GM18508 (cell line): ENCODE measurements around the gene PML.
"Not testable (repeated sequence)": the region's sequence is repeated elsewhere in the genome, so short reads cannot be mapped to it uniquely, and the experiment has no call there.

Experiments used
- ATAC-seq: cut with Tn5 transposase; IDR thresholded peaks from one replicate; pipeline ENCODE4 v1.9.1; 2021; ENCODE audit warnings: moderate number of reproducible peaks; ENCODE audit not compliant: insufficient read depth, unreplicated experiment

The PML gene

DNA sequence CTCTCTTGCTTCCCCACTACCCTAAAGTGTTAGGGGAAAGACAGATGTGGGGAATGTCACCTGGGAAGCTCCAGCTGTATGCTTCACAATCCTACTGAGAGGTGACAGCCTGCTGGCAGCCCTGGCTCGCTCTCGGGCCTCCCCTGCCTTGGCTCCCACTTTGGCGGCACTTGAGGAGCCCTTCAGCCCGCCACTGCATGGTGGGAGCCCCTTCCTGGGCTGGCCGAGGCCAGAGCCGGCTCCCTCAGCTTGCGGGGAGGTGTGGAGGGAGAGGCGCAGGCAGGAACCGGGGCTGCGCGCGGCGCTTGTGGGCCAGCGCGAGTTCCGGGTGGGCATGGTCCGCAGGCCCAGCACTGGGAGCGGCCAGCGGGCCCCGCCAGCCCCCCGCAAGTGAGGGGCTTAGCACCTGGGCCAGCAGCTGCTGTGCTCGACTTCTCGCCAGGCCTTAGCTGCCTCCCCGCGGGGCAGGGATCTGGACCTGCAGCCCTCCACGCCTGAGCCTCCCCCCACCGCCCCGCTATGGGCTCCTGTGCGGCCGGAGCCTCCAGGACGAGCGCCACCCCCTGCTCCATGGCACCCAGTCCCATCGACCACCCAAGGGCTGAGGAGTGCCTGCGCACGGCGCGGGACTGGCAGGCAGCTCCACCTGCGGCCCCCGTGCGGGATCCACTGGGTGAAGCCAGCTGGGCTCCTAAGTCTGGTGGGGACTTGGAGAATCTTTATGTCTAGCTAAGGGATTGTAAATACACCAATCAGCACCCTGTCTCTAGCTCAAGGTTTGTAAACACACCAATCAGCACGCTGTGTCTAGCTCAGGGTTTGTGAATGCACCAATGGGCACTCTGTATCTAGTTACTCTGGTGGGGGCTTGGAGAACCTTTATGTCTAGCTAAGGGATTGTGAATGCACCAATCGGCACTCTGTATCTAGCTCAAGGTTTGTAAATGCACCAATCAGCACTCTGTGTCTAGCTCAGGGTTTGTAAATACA, 58.0 kb downstream of the PML start:
- not testable (repeated sequence) for ATAC-seq

GRCh38 chr15:74053517-74053916, 59.0 kb downstream of the PML start:
- no peak for ATAC-seq

DNA sequence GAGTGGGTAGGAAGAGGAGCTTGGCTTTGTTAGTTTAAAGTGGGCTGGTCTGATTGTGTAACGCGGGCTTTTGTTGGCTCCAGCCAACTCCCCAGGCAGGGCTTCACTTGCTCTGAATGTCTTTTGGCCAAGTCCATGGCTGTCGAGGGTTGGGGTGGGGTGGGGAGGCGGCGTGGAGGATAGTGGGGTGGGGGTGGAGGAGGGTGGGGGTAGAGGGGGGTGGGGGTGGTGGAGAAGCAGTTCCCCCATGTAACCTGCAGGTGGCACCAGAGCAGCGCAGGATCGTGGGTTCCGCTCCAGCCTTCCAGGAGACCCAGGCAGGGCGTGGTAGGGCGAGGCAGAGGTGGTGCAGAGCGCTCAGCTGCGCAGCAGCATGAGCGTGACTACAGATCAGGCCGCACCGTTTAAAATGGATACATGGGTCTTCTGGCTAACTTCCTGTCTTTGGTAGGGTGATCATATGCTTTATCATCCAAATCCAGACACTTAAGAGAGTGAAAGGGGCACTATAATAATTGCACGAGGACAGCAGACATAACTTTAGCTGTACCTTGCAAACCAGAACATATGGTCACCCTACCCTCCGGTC, 59.5 kb downstream of the PML start:
- no peak for ATAC-seq

DNA sequence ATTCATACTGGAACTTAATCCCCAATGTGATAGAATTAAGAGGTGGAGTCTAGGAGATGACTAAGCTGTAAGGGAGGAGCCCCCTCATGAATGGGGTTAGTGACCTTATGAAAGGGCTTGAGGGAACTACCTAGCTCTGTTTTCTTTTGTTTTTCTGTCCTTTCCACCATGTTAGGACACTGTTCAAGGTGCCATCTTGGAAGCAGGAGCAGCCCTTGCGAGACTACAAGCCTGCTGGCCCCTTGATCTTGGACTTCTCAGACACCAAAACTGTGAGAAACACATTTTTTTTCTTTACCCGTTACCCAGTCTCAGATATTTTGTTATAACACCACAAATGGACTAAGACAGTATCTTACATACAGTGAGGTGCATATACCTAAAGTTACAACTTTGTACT, 61.3 kb downstream of the PML start:
- no peak for ATAC-seq

DNA sequence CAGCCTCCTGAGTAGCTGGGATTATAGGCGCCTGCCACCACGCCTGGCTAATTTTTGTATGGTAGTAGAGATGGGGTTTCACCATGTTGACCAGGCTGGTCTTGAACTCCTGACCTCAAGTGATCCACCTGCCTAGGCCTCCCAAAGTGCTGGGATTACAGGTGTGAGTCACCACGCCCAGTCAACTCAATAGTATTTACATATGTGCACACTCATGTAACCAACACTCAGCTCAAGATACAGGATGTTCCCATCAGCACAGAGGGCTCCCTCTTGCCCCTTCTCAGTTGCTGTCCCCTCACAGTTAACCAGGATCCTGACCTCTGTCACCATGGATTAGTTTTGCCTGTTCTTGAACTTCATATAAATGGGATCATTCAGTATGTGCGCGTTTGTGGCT, 61.8 kb downstream of the PML start:
- not testable (repeated sequence) for ATAC-seq

DNA sequence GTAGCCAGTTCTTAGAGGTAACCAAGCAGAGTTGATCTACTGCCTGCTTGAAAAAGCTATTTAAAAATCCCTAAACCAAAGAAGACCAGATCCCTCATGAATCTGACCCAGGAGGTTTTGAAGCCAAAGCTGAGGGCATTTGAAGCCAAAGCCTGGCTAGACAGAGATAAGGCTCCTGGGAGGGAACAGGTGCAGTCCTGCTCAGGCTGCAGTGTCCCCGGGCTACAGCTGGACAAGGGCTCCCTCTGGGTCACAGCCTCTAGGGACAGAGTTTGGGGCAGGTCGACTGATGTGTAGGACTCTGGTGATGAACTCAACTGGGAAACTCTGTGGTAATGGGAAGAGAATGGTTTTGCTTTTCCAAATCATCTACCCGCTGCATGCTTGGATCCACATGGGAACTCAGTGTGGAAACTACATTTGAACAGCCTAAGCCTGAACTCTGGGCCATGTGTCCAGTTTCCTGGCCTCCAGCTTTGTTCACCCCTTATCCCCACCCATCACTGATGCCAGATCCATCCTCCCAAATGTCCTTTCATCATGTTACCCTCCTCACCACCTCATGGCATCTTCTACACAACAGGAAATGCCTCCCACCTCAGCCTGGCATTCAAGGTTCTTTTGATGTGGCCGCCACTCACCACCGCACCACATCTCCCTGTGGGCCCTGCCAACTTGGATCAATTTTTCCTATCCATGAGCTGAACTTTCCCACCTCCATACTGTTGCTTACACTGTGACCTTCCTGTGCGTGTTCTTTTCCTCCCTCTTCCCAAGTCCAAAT, 64.7 kb downstream of the PML start:
- not testable (repeated sequence) for ATAC-seq

DNA sequence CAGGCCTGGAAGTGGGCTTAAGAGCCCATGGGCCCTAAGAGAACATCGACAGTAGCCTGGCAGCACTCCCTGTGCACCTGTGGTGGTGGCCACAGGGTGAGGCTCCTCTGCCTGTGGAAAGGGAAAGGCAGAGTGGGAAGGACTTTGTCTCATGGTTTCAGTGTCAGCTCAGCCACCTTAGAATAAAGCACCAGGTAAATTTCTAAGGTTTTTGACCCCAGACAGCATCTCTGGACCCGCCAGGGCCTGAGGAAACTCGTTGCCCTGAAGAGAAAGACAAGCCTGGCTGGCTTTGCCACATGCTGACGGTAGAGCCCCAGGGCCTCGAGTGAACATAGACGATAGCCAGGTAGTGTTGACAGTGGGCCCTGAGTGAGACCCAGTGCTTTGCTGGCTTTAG, 65.7 kb downstream of the PML start:
- ATAC-seq, result no peak

- ATAC-seq, result no peak
Measured at GRCh38 chr15:74062236-74062635, 67.7 kb downstream of the PML start.

- ATAC-seq, result no peak
Measured at GRCh38 chr15:74062671-74063070, 68.2 kb downstream of the PML start.

DNA sequence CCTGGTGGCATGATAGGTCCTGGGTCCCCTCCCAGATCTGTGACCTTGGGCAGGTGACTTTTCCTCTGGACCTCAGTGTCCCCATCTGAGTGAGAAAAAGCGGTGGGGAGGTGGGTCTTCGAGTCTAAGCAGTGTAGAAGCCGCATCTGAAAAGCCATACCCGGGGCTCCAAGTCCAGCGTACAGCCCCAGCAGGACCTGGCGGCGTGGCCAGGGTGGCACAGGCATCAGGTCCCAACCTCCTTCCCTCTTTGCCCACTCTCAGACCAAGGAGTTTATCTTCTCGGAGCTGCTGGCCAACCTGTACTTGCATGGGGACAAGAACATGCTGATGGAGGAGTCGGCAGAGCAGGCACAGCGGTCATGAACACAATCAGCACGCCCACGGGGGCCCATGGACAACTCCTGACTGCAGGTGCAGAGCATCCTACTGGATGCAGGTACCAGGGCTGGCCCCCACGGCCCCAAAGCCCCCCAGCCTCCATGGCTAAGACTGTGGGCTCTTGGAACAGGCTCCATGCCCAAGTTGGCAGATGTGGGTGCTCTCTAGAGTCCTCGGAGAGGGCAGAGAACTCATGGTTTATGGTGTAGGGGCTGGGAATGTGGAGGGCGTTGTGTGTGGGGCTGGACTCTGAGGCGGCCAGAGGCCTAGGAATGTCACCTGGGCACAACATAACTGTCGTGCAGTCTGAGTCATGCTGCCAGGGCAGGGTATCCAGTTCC, 69.1 kb downstream of the PML start:
- not testable (repeated sequence) for ATAC-seq

DNA sequence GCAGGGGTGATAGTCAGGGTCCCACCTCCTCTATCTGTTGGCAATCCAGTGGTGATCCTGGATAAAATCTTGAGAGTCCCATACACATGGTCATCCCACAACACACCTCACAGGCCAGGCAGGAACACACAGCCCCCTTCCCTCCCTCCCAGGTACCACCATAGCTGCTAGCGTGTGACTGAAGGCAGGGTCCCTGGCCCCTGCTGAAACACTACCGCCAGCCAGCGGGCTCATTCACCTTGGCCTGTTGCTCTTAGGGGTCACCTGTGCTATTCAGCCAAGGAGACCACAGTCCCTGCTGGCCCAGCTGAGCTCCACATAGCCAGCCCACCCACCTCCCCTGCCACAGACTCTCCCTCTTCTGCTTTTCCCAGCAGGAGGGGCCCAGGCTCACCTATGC, 69.7 kb downstream of the PML start:
- not testable (repeated sequence) for ATAC-seq

DNA sequence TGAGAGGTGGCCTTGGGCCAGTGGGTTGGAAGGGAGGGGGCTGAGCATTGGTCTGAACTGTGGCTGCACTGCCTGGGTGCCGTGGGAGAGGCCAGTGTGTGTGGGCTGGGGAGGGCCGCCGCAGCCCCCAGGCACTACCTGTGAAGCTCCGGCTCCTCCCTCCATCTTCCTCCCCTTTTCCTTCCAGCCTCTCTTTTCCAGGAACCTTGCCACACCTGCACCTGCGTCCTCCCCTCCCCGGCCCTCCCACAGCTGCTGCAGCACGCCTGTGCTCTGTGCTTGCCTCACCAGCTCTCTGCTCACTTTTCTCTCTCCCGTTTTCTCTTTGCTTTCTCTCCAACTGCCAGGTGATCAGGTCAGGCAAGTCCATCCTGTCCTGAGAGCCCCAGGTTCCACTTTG, 70.3 kb downstream of the PML start:
- not testable (repeated sequence) for ATAC-seq

- ATAC-seq, result not testable (repeated sequence)
Measured at GRCh38 chr15:74065684-74066411, 71.3 kb downstream of the PML start.

DNA sequence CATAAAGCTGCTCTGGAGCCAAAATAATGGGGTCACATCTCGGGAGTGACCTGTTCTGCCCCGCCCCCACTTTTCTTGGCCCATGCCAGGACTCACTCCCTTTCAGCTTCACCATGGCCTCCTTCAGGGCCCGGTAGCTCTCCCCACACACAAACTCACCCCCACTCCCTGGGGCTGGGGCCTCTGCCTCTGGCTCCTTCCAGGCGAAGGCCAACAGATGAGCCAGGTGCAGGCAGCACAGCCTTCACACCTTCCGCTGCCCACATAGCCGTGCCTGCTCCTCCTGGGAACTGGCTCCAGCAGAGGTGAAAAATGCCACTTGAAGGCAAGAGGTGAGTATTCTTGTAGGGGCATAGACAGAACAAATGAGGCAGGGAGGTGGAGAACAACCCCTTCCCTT, 77.1 kb downstream of the PML start:
- not testable (repeated sequence) for ATAC-seq

DNA sequence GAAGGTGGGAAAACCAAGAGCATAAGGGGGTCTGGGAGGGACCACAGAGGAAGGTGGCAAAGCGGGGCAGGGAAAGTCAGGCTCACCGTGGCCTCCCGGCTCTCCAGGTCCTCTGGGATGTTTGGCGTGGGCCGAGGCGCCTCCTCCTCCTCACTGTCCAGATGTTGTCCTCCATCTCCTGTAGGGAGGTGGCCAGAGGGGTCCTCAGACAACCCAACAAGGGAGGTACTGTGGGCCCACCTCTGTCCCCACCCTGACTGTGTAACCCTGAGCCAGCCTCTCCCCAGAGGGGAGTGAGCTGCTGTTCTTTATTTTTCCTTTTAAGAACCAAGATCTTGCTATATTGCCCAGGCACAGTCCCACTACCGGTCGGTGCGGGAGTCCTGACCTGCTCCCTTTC, 77.6 kb downstream of the PML start:
- ATAC-seq, result not testable (repeated sequence)

GRCh38 chr15:74072614-74073337, 78.3 kb downstream of the PML start:
- ATAC-seq, result not testable (repeated sequence)

GRCh38 chr15:74075781-74076180, 81.3 kb downstream of the PML start:
- ATAC-seq, result not testable (repeated sequence)

- ATAC-seq, result not testable (repeated sequence)
Measured at GRCh38 chr15:74082450-74082849, 87.9 kb downstream of the PML start, which contains the start of gene GOLGA6A. Gene GOLGA6A, minus strand, starts transcription at chr15:74082550. Its CDS starts 41 bp downstream, at chr15:74082509.

- ATAC-seq, result not testable (repeated sequence)
Measured at GRCh38 chr15:74094567-74094966, 100.1 kb downstream of the PML start.
